Endothelial cell (in vitro differentiated cells): ENCODE data around the gene SCG3. TPM values are rescaled to one million over a fixed set of nuclear protein-coding genes. Genes with fewer than 3 reads are reported as not detected.

Experiments used
- DNase-seq: peaks from one replicate; pipeline ENCODE4 v3.0.0; 2021; ENCODE audit warnings: low spot score
- H3K27ac Mint-ChIP-seq: one replicate; pipeline ENCODE4 v1.8.0; 2021; ENCODE audit warnings: mixed read lengths, inconsistent platforms; ENCODE audit not compliant: unreplicated experiment
- H3K27me3 Mint-ChIP-seq: one replicate; pipeline ENCODE4 v1.8.0; 2021; ENCODE audit warnings: mild to moderate bottlenecking, moderate library complexity, mixed read lengths, inconsistent platforms; ENCODE audit not compliant: unreplicated experiment
- H3K36me3 Mint-ChIP-seq: one replicate; pipeline ENCODE4 v1.8.0; 2021; ENCODE audit warnings: mild to moderate bottlenecking, low read depth, mixed read lengths, inconsistent platforms; ENCODE audit not compliant: unreplicated experiment
- H3K4me1 Mint-ChIP-seq: one replicate; pipeline ENCODE4 v1.8.0; 2021; ENCODE audit warnings: mild to moderate bottlenecking, mixed read lengths, inconsistent platforms; ENCODE audit not compliant: unreplicated experiment
- H3K4me3 Mint-ChIP-seq: one replicate; pipeline ENCODE4 v1.8.0; 2021; ENCODE audit warnings: mild to moderate bottlenecking, mixed read lengths, inconsistent platforms; ENCODE audit not compliant: unreplicated experiment
- H3K9me3 Mint-ChIP-seq: one replicate; pipeline ENCODE4 v1.8.0; 2021; ENCODE audit warnings: mixed read lengths, inconsistent platforms; ENCODE audit not compliant: unreplicated experiment
- CTCF ChIP-seq: fragments of 200-600 bp; sonication (generic); IDR thresholded peaks from one replicate; pipeline ENCODE4 v1.5.0; 2021; ENCODE audit warnings: antibody characterized with exemption; ENCODE audit not compliant: unreplicated experiment
- total RNA-seq: library from RNA; stranded (reverse); fragmentation: NEBNext Ultra II Directional; extraction: Animal tissue kit (Norgen Biotek cat#: 25700); gene quantifications from one replicate; pipeline ENCODE4 v1.2.1, GENCODE V29; 2021; ENCODE audit not compliant: unreplicated experiment

SCG3 gene
- total RNA-seq, 1 donor from 2014 or later: 37.0 TPM

- H3K36me3 Mint-ChIP-seq: peaks cover 43% of the 10 kb centered on the region
- peak overlapping the region; percentile 95 for H3K27ac Mint-ChIP-seq
- peaks cover 72% of the 10 kb centered on the region for H3K4me1 Mint-ChIP-seq
- no peak for TF ChIP-seq CTCF
- peak; percentile 22 for DNase-seq
- H3K4me3 Mint-ChIP-seq: peak overlapping the region; percentile 89
- H3K9me3 Mint-ChIP-seq: no peaks in the 10 kb centered on the region
- peaks cover 4% of the 10 kb centered on the region for H3K27me3 Mint-ChIP-seq
Observed at GRCh38 chr15:51768018-51768417, 86.7 kb downstream of the SCG3 start.

Other genes with a start within 250 kb of the SCG3 start
- gene DMXL2, start 58.7 kb upstream of the SCG3 start, total RNA-seq: 33.1 TPM
- gene LYSMD2, start 56.2 kb downstream of the SCG3 start, total RNA-seq: 14.5 TPM
- gene TMOD2, start 70.1 kb downstream of the SCG3 start, total RNA-seq: 118 TPM
- gene TMOD3, start 148.2 kb downstream of the SCG3 start, total RNA-seq: 51.0 TPM